ENCODE data around the gene SBF2. TPM values are rescaled to one million over a fixed set of nuclear protein-coding genes. Genes with fewer than 3 reads are reported as not detected.
"Not testable (repeated sequence)": the region's sequence is repeated elsewhere in the genome, so short reads cannot be mapped to it uniquely, and the experiment has no call there.

SBF2 gene
- total RNA-seq, 1 donor from 2014 or later = 16.7 TPM

- DNase-seq (ENCODE audit: low spot score) = no peak
- ATAC-seq = no peak
Observed at GRCh38 chr11:10029386-10030121, 264.5 kb downstream of the SBF2 start.

- ATAC-seq (no peak), DNase-seq (ENCODE audit: low spot score) (no peak)
Observed at GRCh38 chr11:10026514-10026913, 267.5 kb downstream of the SBF2 start.

GRCh38 chr11:10023212-10023611 is 270.8 kb downstream of the SBF2 start:
- ATAC-seq (no peak), DNase-seq (ENCODE audit: low spot score) (no peak)

GRCh38 chr11:10022764-10023163 is 271.3 kb downstream of the SBF2 start:
- ATAC-seq (no peak), DNase-seq (ENCODE audit: low spot score) (no peak)

GRCh38 chr11:10021563-10021962 is 272.5 kb downstream of the SBF2 start:
- peak; percentile 58 for ATAC-seq
- DNase-seq (ENCODE audit: low spot score) = no peak

- ATAC-seq (peak; percentile 50), DNase-seq (ENCODE audit: low spot score) (no peak)
Observed at GRCh38 chr11:10019906-10020682, 273.9 kb downstream of the SBF2 start.

GRCh38 chr11:10017911-10018310 is 276.1 kb downstream of the SBF2 start:
- DNase-seq (ENCODE audit: low spot score) (no peak), ATAC-seq (no peak)

- DNase-seq (ENCODE audit: low spot score) = no peak
- no peak for ATAC-seq
Observed at GRCh38 chr11:10017050-10017449, 277.0 kb downstream of the SBF2 start.

GRCh38 chr11:10012068-10012467 is 282.0 kb downstream of the SBF2 start:
- DNase-seq (ENCODE audit: low spot score) (no peak), ATAC-seq (no peak)

GRCh38 chr11:10005955-10006525 is 288.0 kb downstream of the SBF2 start:
- ATAC-seq (peak; percentile 45), DNase-seq (ENCODE audit: low spot score) (no peak)

GRCh38 chr11:10004526-10005113 is 289.4 kb downstream of the SBF2 start:
- no peak for ATAC-seq
- no peak for DNase-seq (ENCODE audit: low spot score)

GRCh38 chr11:10002221-10002620 is 291.8 kb downstream of the SBF2 start:
- no peak for DNase-seq (ENCODE audit: low spot score)
- no peak for ATAC-seq

- ATAC-seq = no peak
- no peak for DNase-seq (ENCODE audit: low spot score)
Observed at GRCh38 chr11:9992306-9992705, 301.7 kb downstream of the SBF2 start.

GRCh38 chr11:9990221-9990973 is 303.6 kb downstream of the SBF2 start:
- ATAC-seq = peak; percentile 70

GRCh38 chr11:9987303-9987702 is 306.7 kb downstream of the SBF2 start:
- not testable (repeated sequence) for ATAC-seq

More at GRCh38 chr11:9990221-9990973, 303.6 kb downstream of the SBF2 start:
- no peak for DNase-seq (ENCODE audit: low spot score)

GRCh38 chr11:9982796-9983579 is 311.0 kb downstream of the SBF2 start:
- ATAC-seq (no peak), DNase-seq (ENCODE audit: low spot score) (no peak)

More at GRCh38 chr11:9987303-9987702, 306.7 kb downstream of the SBF2 start:
- not testable (repeated sequence) for DNase-seq (ENCODE audit: low spot score)

GRCh38 chr11:9982127-9982795 is 311.8 kb downstream of the SBF2 start:
- DNase-seq (ENCODE audit: low spot score) = no peak
- ATAC-seq = no peak

GRCh38 chr11:9980931-9981330 is 313.1 kb downstream of the SBF2 start:
- DNase-seq (ENCODE audit: low spot score) = no peak
- no peak for ATAC-seq

GRCh38 chr11:9977554-9977953 is 316.5 kb downstream of the SBF2 start:
- ATAC-seq (no peak), DNase-seq (ENCODE audit: low spot score) (no peak)

Measured in left lobe of liver (tissue), 2 donors.